Measurements from ENCODE around the gene TGIF1. TPM values are rescaled to one million over a fixed set of nuclear protein-coding genes. Genes with fewer than 3 reads are reported as not detected.

Gene TGIF1
- total and polyA plus RNA-seq, 10 of the 15 experiments (the other 5 are each of a cell fraction or from before 2014, with no cell fraction given) = 1.8 to 8.5 (median 6.4) TPM

- FAIRE-seq (no peak), ATAC-seq (no peak), DNase-seq (ENCODE audit: low read depth, low spot score) (no peak)
- no peaks in the 10 kb centered on the region for H4K20me1 ChIP-seq (ENCODE audit: control insufficient read depth, insufficient read depth)
- in situ Hi-C loops (cut with MboI) = loop anchor here (10.0 kb wide), 1 partner anchor 480 kb away; no protein-coding TSS in a partner anchor
- H3K4me1 ChIP-seq (ENCODE audit: control insufficient read depth, insufficient read depth, low read length) = peaks cover 22% of the 10 kb centered on the region
- RAD21 ChIA-PET (ENCODE audit: unreplicated experiment) = interaction anchor here (0.5 to 6.0 kb wide), 19 partner anchors 9 to 1154 kb away, joined by 3 to 49 read pairs (median 5); partner anchors contain the start of gene MYL12A
- POLR2A ChIA-PET = interaction anchor here (0.6 to 2.2 kb wide), 6 partner anchors 18 to 172 kb away, joined by 3 to 9 read pairs (median 5); no protein-coding TSS in a partner anchor
- peaks cover 2 to 15% of the 10 kb centered on the region in 2 experiments for H3K27me3 ChIP-seq (replicated peaks in 1 of 2; ENCODE audit: control insufficient read depth in 2 of 2, insufficient read depth in 2 of 2, low read length in 1 of 2)
- CTCF ChIA-PET = interaction anchor here (0.6 to 6.0 kb wide), 47 partner anchors 9 to 460 kb away, joined by 3 to 79 read pairs (median 6); partner anchors contain the start of gene MYL12B
- TF ChIP-seq MYB (IDR thresholded peaks at IDR 0.05; ENCODE audit: borderline replicate concordance, low read depth, low read length) = no peak
- TF ChIP-seq POLR2A (IDR thresholded peaks at IDR 0.05; ENCODE audit: low read depth, low read length) = no peak
- no peak for TF ChIP-seq TCF3 (IDR thresholded peaks at IDR 0.05; ENCODE audit: borderline replicate concordance, insufficient read depth, low read depth, low read length)
- TF ChIP-seq NFXL1 (IDR thresholded peaks at IDR 0.05; ENCODE audit: borderline replicate concordance) = no peak
- no peak overlapping the region for H3K4me3 ChIP-seq
- no peaks in the 10 kb centered on the region for H3K36me3 ChIP-seq (ENCODE audit: control insufficient read depth in 2 of 2, insufficient read depth in 2 of 2, low read length in 1 of 2)
- H2AFZ ChIP-seq (ENCODE audit: control insufficient read depth, low read depth, low read length) = no peak overlapping the region
- WGBS (ENCODE audit: insufficient coverage, insufficient replicate concordance, low lambda C conversion rate, missing lambda C conversion rate) = 48% methylated on average over 3 of the region's 3 CpGs
- no peaks in the 10 kb centered on the region for H3K79me2 ChIP-seq (ENCODE audit: control insufficient read depth, insufficient read depth, low read length)
- H3K27ac ChIP-seq (ENCODE audit: control insufficient read depth, insufficient read depth) = no peak overlapping the region
- no peak overlapping the region for H3K9ac ChIP-seq (ENCODE audit: control insufficient read depth, insufficient read depth, low read length)
- no peaks in the 10 kb centered on the region; the same call in 2 of the 3 replicates for H3K9me3 ChIP-seq (replicated peaks; ENCODE audit: control insufficient read depth, insufficient read depth, low read length)
- BruUV-seq (replicated peaks) = no TSS peak
- intact Hi-C loops (cut with micrococcal nuclease; ENCODE audit: unreplicated experiment) = no loop called here
- H3K4me2 ChIP-seq (ENCODE audit: control insufficient read depth, insufficient read depth) = peak overlapping the region; percentile 70; the same call in 1 of the 2 replicates
- SMC1A ChIA-PET (ENCODE audit: uncharacterized antibody, unreplicated experiment) = interaction anchor here (0.7 to 5.7 kb wide), 32 partner anchors 9 to 1450 kb away, joined by 3 to 54 read pairs (median 6); no protein-coding TSS in a partner anchor
Observed at GRCh38 chr18:3455090-3455635, 5.2 kb downstream of the TGIF1 start.

Data from GM12878 (cell line).